Measurements from ENCODE around the gene HES3. TPM values are rescaled to one million over a fixed set of nuclear protein-coding genes. Genes with fewer than 3 reads are reported as not detected.

The HES3 gene
- total and polyA plus RNA-seq, 10 of the 15 experiments (the other 5 are each of a cell fraction or from before 2014, with no cell fraction given): not detected

DNA sequence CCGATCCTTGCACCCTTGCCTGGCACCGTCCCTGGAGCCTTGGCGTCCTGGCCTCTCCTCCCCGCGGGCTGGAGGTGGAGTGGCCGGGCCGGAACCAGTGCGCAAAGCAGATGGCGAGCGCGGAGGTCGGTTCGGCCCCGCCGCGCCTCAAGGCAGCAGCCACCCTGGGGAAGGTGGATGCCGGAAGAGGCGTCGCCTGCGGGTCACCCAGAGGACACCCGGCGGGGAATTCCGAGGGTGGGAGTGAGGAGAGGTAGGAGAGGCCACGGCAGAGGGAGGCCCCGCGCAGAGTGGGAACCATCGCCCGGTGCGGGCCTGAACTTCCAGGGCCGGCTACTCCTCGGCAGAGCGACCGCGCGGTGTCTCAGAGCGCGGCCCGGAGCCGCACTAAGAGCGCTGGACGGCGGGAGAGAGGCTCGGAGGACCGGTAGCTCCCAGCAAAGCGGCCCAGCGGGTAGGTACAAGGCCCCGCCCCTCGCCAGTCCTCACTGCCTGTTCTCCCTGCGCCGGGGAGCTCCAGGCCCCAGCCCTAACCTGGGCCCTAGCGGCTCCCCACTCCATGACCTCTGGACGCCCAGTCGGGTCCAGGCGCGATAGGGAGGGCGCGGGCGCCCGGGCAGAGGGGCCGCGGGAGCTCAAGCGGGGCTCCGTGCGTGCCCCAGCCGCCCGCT, 38.0 kb upstream of the HES3 start, which contains the start of gene RNF207 (continued):
- TF ChIP-seq ZBTB33 (IDR thresholded peaks at IDR 0.05) (no peak), RUNX3 (IDR thresholded peaks at IDR 0.05; ENCODE audit: low read length) (peak; percentile 39; the same call in 1 of the 2 replicates), ZNF687 (IDR thresholded peaks at IDR 0.05) (peak; percentile 39; the same call in 1 of the 2 replicates), RELB (IDR thresholded peaks at IDR 0.05; ENCODE audit: low read depth) (peak; percentile 89), SP1 (IDR thresholded peaks at IDR 0.05; ENCODE audit: low read depth, low read length) (peak; percentile 20), IRF4 (IDR thresholded peaks at IDR 0.05; ENCODE audit: low read depth, low read length) (no peak), RAD51 (IDR thresholded peaks at IDR 0.05) (no peak), NR2C1 (IDR thresholded peaks at IDR 0.05) (0 out of 2 replicates have a peak, but pooled peaks have one; percentile 31), TCF12 (IDR thresholded peaks at IDR 0.05; ENCODE audit: low read depth, low read length) (no peak), EP300 (IDR thresholded peaks at IDR 0.05; ENCODE audit: borderline replicate concordance in 1 of 2, control insufficient read depth in 1 of 2, low read depth in 2 of 2, low read length in 2 of 2) (no peak), E2F4 (IDR thresholded peaks at IDR 0.05; ENCODE audit: low read depth, low read length) (no peak), MXI1 (IDR thresholded peaks at IDR 0.05; ENCODE audit: low read depth, low read length) (no peak), HDAC2 (IDR thresholded peaks at IDR 0.05) (no peak), POU2F2 (IDR thresholded peaks at IDR 0.05; ENCODE audit: borderline replicate concordance, low read depth, low read length) (peak; percentile 49; the same call in 1 of the 3 replicates)
- TF ChIP-seq, protein P1, sequence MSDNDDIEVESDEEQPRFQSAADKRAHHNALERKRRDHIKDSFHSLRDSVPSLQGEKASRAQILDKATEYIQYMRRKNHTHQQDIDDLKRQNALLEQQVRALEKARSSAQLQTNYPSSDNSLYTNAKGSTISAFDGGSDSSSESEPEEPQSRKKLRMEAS (IDR thresholded peaks at IDR 0.05; ENCODE audit: low read depth, low read length): 0 out of 2 replicates have a peak, but pooled peaks have one; percentile 16
- TF ChIP-seq, protein P2, sequence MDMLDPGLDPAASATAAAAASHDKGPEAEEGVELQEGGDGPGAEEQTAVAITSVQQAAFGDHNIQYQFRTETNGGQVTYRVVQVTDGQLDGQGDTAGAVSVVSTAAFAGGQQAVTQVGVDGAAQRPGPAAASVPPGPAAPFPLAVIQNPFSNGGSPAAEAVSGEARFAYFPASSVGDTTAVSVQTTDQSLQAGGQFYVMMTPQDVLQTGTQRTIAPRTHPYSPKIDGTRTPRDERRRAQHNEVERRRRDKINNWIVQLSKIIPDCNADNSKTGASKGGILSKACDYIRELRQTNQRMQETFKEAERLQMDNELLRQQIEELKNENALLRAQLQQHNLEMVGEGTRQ (IDR thresholded peaks at IDR 0.05; ENCODE audit: borderline replicate concordance, low read depth, low read length): no peak
- TF ChIP-seq, protein P3, sequence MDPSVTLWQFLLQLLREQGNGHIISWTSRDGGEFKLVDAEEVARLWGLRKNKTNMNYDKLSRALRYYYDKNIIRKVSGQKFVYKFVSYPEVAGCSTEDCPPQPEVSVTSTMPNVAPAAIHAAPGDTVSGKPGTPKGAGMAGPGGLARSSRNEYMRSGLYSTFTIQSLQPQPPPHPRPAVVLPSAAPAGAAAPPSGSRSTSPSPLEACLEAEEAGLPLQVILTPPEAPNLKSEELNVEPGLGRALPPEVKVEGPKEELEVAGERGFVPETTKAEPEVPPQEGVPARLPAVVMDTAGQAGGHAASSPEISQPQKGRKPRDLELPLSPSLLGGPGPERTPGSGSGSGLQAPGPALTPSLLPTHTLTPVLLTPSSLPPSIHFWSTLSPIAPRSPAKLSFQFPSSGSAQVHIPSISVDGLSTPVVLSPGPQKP (IDR thresholded peaks at IDR 0.05; ENCODE audit: low read depth, low read length): peak; percentile 47; the same call in 1 of the 2 replicates

All from GM12878 (cell line).